Osteoblast (primary cell): ENCODE measurements around the gene SH2B3. TPM values are rescaled to one million over a fixed set of nuclear protein-coding genes. Genes with fewer than 3 reads are reported as not detected.

ENCODE experiments used
- DNase-seq: peaks from one replicate; pipeline ENCODE4 v3.0.0; 2011; ENCODE audit warnings: low spot score, mixed read lengths; ENCODE audit not compliant: insufficient read length; ENCODE audit errors: missing footprints
- H2AFZ ChIP-seq: 2 replicates; pipeline ENCODE4 v1.6.0; 2011; ENCODE audit warnings: mild to moderate bottlenecking, low read length
- H3K27ac ChIP-seq: 2 replicates; pipeline ENCODE4 v1.5.1; 2011; ENCODE audit warnings: mild to moderate bottlenecking, low read depth, low read length, moderate library complexity
- H3K27me3 ChIP-seq: 2 replicates; pipeline ENCODE4 v1.6.0; 2012; ENCODE audit warnings: mild to moderate bottlenecking, control low read depth, inconsistent platforms, low read length, moderate library complexity; ENCODE audit not compliant: insufficient read depth
- H3K36me3 ChIP-seq: 2 replicates; pipeline ENCODE4 v1.5.1; 2011; ENCODE audit warnings: mild to moderate bottlenecking, low read length, control low read depth, moderate library complexity; ENCODE audit not compliant: insufficient read depth
- H3K4me1 ChIP-seq: 2 replicates; pipeline ENCODE4 v1.5.1; 2011; ENCODE audit warnings: mild to moderate bottlenecking, low read length, control low read depth, moderate library complexity; ENCODE audit not compliant: insufficient read depth
- H3K4me2 ChIP-seq: 2 replicates; pipeline ENCODE4 v1.6.0; 2011; ENCODE audit warnings: mild to moderate bottlenecking, low read length; ENCODE audit not compliant: insufficient read depth
- H3K4me3 ChIP-seq: fragments of 200-600 bp; sonication (generic); 3 replicates; pipeline ENCODE4 v1.5.1; 2012; ENCODE audit warnings: mild to moderate bottlenecking, low read length, inconsistent platforms; ENCODE audit not compliant: insufficient read depth
- H3K79me2 ChIP-seq: 2 replicates; pipeline ENCODE4 v1.6.0; 2012; ENCODE audit warnings: mild to moderate bottlenecking, low read length, control low read depth, inconsistent platforms; ENCODE audit not compliant: insufficient read depth
- H3K9me3 ChIP-seq: 2 replicates; pipeline ENCODE4 v1.5.1; 2011; ENCODE audit warnings: low read depth, low read length, control low read depth
- H4K20me1 ChIP-seq: 2 replicates; pipeline ENCODE4 v1.6.0; 2012; ENCODE audit warnings: mild to moderate bottlenecking, low read length, control low read depth; ENCODE audit not compliant: insufficient read depth
- CTCF ChIP-seq: IDR thresholded peaks from 2 replicates; pipeline ENCODE4 v1.5.1; 2011; ENCODE audit warnings: mild to moderate bottlenecking, low read depth, low read length, moderate library complexity; ENCODE audit errors: extremely low read depth
- total RNA-seq: library from RNA; depleted of rRNA; stranded (reverse); fragments of >200 nt; gene quantifications from 2 replicates; pipeline ENCODE4 v1.2.3, GENCODE V29; 2012

Gene SH2B3
- total RNA-seq, 1 donor: 51.4 TPM

- H2AFZ ChIP-seq: no peak overlapping the region
- no peak for TF ChIP-seq CTCF
- H3K4me2 ChIP-seq: peak overlapping the region; percentile 93
- H3K79me2 ChIP-seq: peaks cover 93% of the 10 kb centered on the region
- H3K9me3 ChIP-seq: no peaks in the 10 kb centered on the region
- peaks cover 57% of the 10 kb centered on the region for H4K20me1 ChIP-seq
- H3K27me3 ChIP-seq: no peaks in the 10 kb centered on the region
- peaks cover 66% of the 10 kb centered on the region for H3K4me1 ChIP-seq
- DNase-seq: peak; percentile 73
- peak overlapping the region; percentile 76 for H3K27ac ChIP-seq
- peaks cover 14% of the 10 kb centered on the region for H3K36me3 ChIP-seq
- no peak overlapping the region for H3K4me3 ChIP-seq
These were observed 7.2 kb downstream of the SH2B3 start for GRCh38 chr12:111412830-111413441.

GRCh38 chr12:111413442-111414086, 7.8 kb downstream of the SH2B3 start:
- Histone ChIP-seq H2AFZ (no peak overlapping the region), H3K4me3 (no peak overlapping the region), H3K27ac (peak overlapping the region; percentile 76), H4K20me1 (peaks cover 52% of the 10 kb centered on the region), H3K9me3 (no peaks in the 10 kb centered on the region), H3K4me1 (peaks cover 60% of the 10 kb centered on the region), H3K4me2 (peak overlapping the region; percentile 34), H3K27me3 (no peaks in the 10 kb centered on the region), H3K79me2 (peaks cover 93% of the 10 kb centered on the region), H3K36me3 (peaks cover 9% of the 10 kb centered on the region)
- no peak for TF ChIP-seq CTCF
- peak; percentile 95 for DNase-seq

GRCh38 chr12:111414711-111415252, 9.1 kb downstream of the SH2B3 start:
- Histone ChIP-seq H4K20me1 (peaks cover 44% of the 10 kb centered on the region), H3K9me3 (no peaks in the 10 kb centered on the region), H3K27me3 (no peaks in the 10 kb centered on the region), H3K4me1 (peaks cover 48% of the 10 kb centered on the region), H3K36me3 (peaks cover 22% of the 10 kb centered on the region), H3K79me2 (peaks cover 94% of the 10 kb centered on the region), H2AFZ (no peak overlapping the region), H3K4me3 (no peak overlapping the region), H3K4me2 (no peak overlapping the region), H3K27ac (peak overlapping the region; percentile 42)
- DNase-seq: peak; percentile 75
- TF ChIP-seq CTCF: no peak

GRCh38 chr12:111417290-111417689, 11.6 kb downstream of the SH2B3 start:
- Histone ChIP-seq H3K4me1 (peaks cover 23% of the 10 kb centered on the region), H3K79me2 (peaks cover 95% of the 10 kb centered on the region), H3K36me3 (peaks cover 47% of the 10 kb centered on the region), H3K4me3 (no peak overlapping the region), H2AFZ (no peak overlapping the region), H3K9me3 (no peaks in the 10 kb centered on the region), H3K4me2 (no peak overlapping the region), H3K27me3 (no peaks in the 10 kb centered on the region), H3K27ac (no peak overlapping the region), H4K20me1 (peaks cover 54% of the 10 kb centered on the region)
- no peak for TF ChIP-seq CTCF
- peak; percentile 19 for DNase-seq
